SK-N-SH (cell line): ENCODE data around the gene FAF2. TPM values are rescaled to one million over a fixed set of nuclear protein-coding genes. Genes with fewer than 3 reads are reported as not detected.

Source experiments
- CTCF ChIA-PET: fragments of 300-600, 350-600 bp; formaldehyde crosslinking; extraction: SDS; loops from one replicate; lab custom pipeline; 2021; lab: Yijun Ruan, JAX
- POLR2A ChIA-PET: fragments of 350-600 bp; sonication (Branson Sonifier 250); formaldehyde crosslinking; extraction: SDS; loops from one replicate; lab custom pipeline; 2020; ENCODE audit warnings: antibody characterized with exemption, inconsistent platforms; lab: Yijun Ruan, JAX
- DNase-seq: peaks from one replicate; pipeline ENCODE4 v3.0.0; 2012
- H2AFZ ChIP-seq: fragments of 200-600 bp; sonication (generic); 2 replicates; pipeline ENCODE4 v1.8.1; 2016; ENCODE audit warnings: antibody characterized with exemption, mild to moderate bottlenecking, low read depth
- H3F3A ChIP-seq: fragments of 200-600 bp; sonication (generic); replicated peaks from 2 replicates; pipeline ENCODE3; 2016; ENCODE audit warnings: antibody characterized with exemption, mild to moderate bottlenecking; ENCODE audit not compliant: insufficient read depth
- H3K27ac ChIP-seq, 2 experiments: fragments of 200-500 bp in 1 of 2; fragments of 200-600 bp in 1 of 2; sonication (Bioruptor generic) in 1 of 2; sonication (generic), shearing (Covaris generic) in 1 of 2; 2 replicates each; pipeline versions ENCODE4 v1.5.1 to v1.6.1; 2014 to 2016; ENCODE audit warnings: low read depth in 2 of 2, inconsistent platforms in 1 of 2, low read length in 1 of 2, mild to moderate bottlenecking in 1 of 2, mixed read lengths in 1 of 2
- H3K27me3 ChIP-seq: fragments of 200-600 bp; sonication (generic), shearing (Covaris generic); 2 replicates; pipeline ENCODE4 v1.6.1; 2016; ENCODE audit warnings: mixed run types; ENCODE audit not compliant: insufficient read depth
- H3K36me3 ChIP-seq, 2 experiments: fragments of 200-500 bp in 1 of 2; fragments of 200-600 bp in 1 of 2; sonication (Bioruptor generic) in 1 of 2; sonication (generic) in 1 of 2; replicated peaks in 1 of 2; 2 replicates each; pipeline versions ENCODE3 to v1.5.1; 2014 to 2016; ENCODE audit warnings: low read length in 1 of 2, mild to moderate bottlenecking in 1 of 2; ENCODE audit not compliant: insufficient read depth in 2 of 2, control insufficient read depth in 1 of 2
- H3K4me1 ChIP-seq, 2 experiments: fragments of 200-500 bp in 1 of 2; fragments of 200-600 bp in 1 of 2; sonication (Bioruptor generic) in 1 of 2; sonication (generic), shearing (Covaris generic) in 1 of 2; 2 replicates each; pipeline versions ENCODE4 v1.5.1 to v1.6.1; 2014 to 2016; ENCODE audit warnings: low read depth in 1 of 2, low read length in 1 of 2, mixed run types in 1 of 2; ENCODE audit not compliant: insufficient read depth in 2 of 2, control insufficient read depth in 1 of 2
- H3K4me2 ChIP-seq: fragments of 200-600 bp; sonication (generic), shearing (Covaris generic); 2 replicates; pipeline ENCODE4 v1.6.1; 2017; ENCODE audit warnings: mixed run types
- H3K4me3 ChIP-seq, 2 experiments: fragments of 200-500 bp in 1 of 2; fragments of 200-600 bp in 1 of 2; sonication (Bioruptor generic) in 1 of 2; sonication (generic), shearing (Covaris generic) in 1 of 2; 2 replicates each; pipeline versions ENCODE4 v1.5.1 to v1.8.1; 2014 to 2016; ENCODE audit warnings: low read depth in 2 of 2, inconsistent platforms in 1 of 2, low read length in 1 of 2, mild to moderate bottlenecking in 1 of 2, mixed read lengths in 1 of 2, moderate library complexity in 1 of 2
- H3K79me2 ChIP-seq: fragments of 200-600 bp; sonication (generic); 2 replicates; pipeline ENCODE4 v1.8.1; 2017; ENCODE audit warnings: mild to moderate bottlenecking; ENCODE audit not compliant: insufficient read depth
- H3K9ac ChIP-seq: fragments of 200-600 bp; sonication (generic); 2 replicates; pipeline ENCODE4 v1.6.1; 2017; ENCODE audit warnings: mixed run types
- H3K9me2 ChIP-seq: fragments of 200-600 bp; sonication (generic); 2 replicates; pipeline ENCODE4 v1.6.1; 2017; ENCODE audit warnings: mixed run types
- H3K9me3 ChIP-seq: fragments of 200-600 bp; sonication (generic); 2 replicates; pipeline ENCODE4 v1.6.1; 2017; ENCODE audit warnings: mixed run types, mild to moderate bottlenecking, moderate library complexity
- H4K20me1 ChIP-seq: fragments of 200-600 bp; sonication (generic); 2 replicates; pipeline ENCODE4 v1.6.1; 2017; ENCODE audit warnings: mild to moderate bottlenecking, mixed run types; ENCODE audit not compliant: insufficient read depth
- CHD2 ChIP-seq: fragments of 150-350 bp; IDR thresholded peaks from 2 replicates; pipeline ENCODE4 v1.6.1; 2018; ENCODE audit warnings: low read length; ENCODE audit not compliant: partially characterized antibody
- EP300 ChIP-seq, 2 experiments: IDR thresholded peaks; 2 replicates each; pipeline versions ENCODE4 v1.4.0 to v1.6.1; 2012; ENCODE audit warnings: borderline replicate concordance in 1 of 2, low read depth in 1 of 2, low read length in 1 of 2
- FOSL2 ChIP-seq: IDR thresholded peaks from 2 replicates; pipeline ENCODE4 v1.4.0; 2012; ENCODE audit warnings: low read depth, mild to moderate bottlenecking, moderate library complexity, borderline replicate concordance
- FOXM1 ChIP-seq: IDR thresholded peaks from 2 replicates; pipeline ENCODE4 v1.4.0; 2012; ENCODE audit warnings: low read depth, mild to moderate bottlenecking
- MAX ChIP-seq: IDR thresholded peaks from 2 replicates; pipeline ENCODE4 v1.4.0; 2012; ENCODE audit warnings: low read depth
- NRF1 ChIP-seq: IDR thresholded peaks from 2 replicates; pipeline ENCODE4 v1.6.1; 2012; ENCODE audit warnings: low read depth, mild to moderate bottlenecking, low read length
- PBX3 ChIP-seq: IDR thresholded peaks from 2 replicates; pipeline ENCODE4; 2012
- RAD21 ChIP-seq: IDR thresholded peaks from 2 replicates; pipeline ENCODE4 v1.6.1; 2012; ENCODE audit warnings: mild to moderate bottlenecking, low read length
- REST ChIP-seq: IDR thresholded peaks from 2 replicates; pipeline ENCODE4 v1.6.1; 2012; ENCODE audit warnings: mild to moderate bottlenecking, low read depth, low read length, moderate library complexity
- RXRA ChIP-seq: IDR thresholded peaks from 2 replicates; pipeline ENCODE4 v1.4.0; 2012; ENCODE audit warnings: low read depth, mild to moderate bottlenecking, borderline replicate concordance
- SIN3A ChIP-seq: IDR thresholded peaks from 2 replicates; pipeline ENCODE4 v1.6.1; 2012; ENCODE audit warnings: low read depth, mild to moderate bottlenecking, low read length, moderate library complexity, borderline replicate concordance
- USF1 ChIP-seq: IDR thresholded peaks from 2 replicates; pipeline ENCODE4 v1.4.0; 2012; ENCODE audit warnings: low read depth, borderline replicate concordance
- USF2 ChIP-seq: fragments of 150-350 bp; IDR thresholded peaks from 2 replicates; pipeline ENCODE4 v1.6.1; 2017; ENCODE audit warnings: antibody characterized with exemption, low read length, low read depth, borderline replicate concordance
- ZBTB33 ChIP-seq: IDR thresholded peaks from 2 replicates; pipeline ENCODE4 v1.4.0; 2012; ENCODE audit warnings: low read depth, borderline replicate concordance
- WGBS: methylation state at CpG from one replicate; pipeline ENCODE4 v1.1.6; 2017; ENCODE audit warnings: low lambda C conversion rate; 5-methylcytosine and 5-hydroxymethylcytosine counted together
- polyA plus RNA-seq, 3 experiments: library from polyadenylated mRNA; depleted of rRNA; stranded (reverse); fragments of >200 nt; gene quantifications; 2 replicates each; pipeline ENCODE4 v1.2.3, GENCODE V29; 2012

Gene FAF2
- polyA plus RNA-seq, 1 of the 3 experiments (the other 2 are of a cell fraction) = 25.5 TPM

GRCh38 chr5:176553260-176554085 is 105.3 kb downstream of the FAF2 start:
- POLR2A ChIA-PET = interaction anchor here (1.2 to 1.3 kb wide), 2 partner anchors 10 to 20 kb away, joined by 3 to 5 read pairs; no protein-coding TSS in a partner anchor
- Histone ChIP-seq H3K79me2 (no peaks in the 10 kb centered on the region), H4K20me1 (no peaks in the 10 kb centered on the region), H3K4me3 (no peak overlapping the region), H3K9me3 (no peaks in the 10 kb centered on the region), H3K4me1 (peaks cover 0 to 7% of the 10 kb centered on the region in 2 experiments; a peak in 1 of 4 replicates), H3K36me3 (no peaks in the 10 kb centered on the region), H3F3A (no peaks in the 10 kb centered on the region), H2AFZ (no peak overlapping the region), H3K9ac (no peak overlapping the region), H3K27ac (no peak overlapping the region), H3K4me2 (no peak overlapping the region), H3K27me3 (no peaks in the 10 kb centered on the region), H3K9me2 (no peaks in the 10 kb centered on the region)
- 73% methylated on average over 14 of the region's 18 CpGs for WGBS
- DNase-seq = no peak
- CTCF ChIA-PET = interaction anchor here (1.2 to 3.8 kb wide), 3 partner anchors 10 to 824 kb away, joined by 3 to 14 read pairs (median 6); no protein-coding TSS in a partner anchor
- TF ChIP-seq ZBTB33 = no peak
- no peak for TF ChIP-seq USF1
- no peak for TF ChIP-seq SIN3A
- no peak for TF ChIP-seq USF2
- TF ChIP-seq RXRA = no peak
- no peak for TF ChIP-seq NRF1
- TF ChIP-seq MAX = no peak
- TF ChIP-seq FOXM1 = no peak
- TF ChIP-seq RAD21 = no peak
- TF ChIP-seq CHD2 = no peak

GRCh38 chr5:176557846-176558245 is 109.7 kb downstream of the FAF2 start:
- POLR2A ChIA-PET = no interaction called here
- no peaks in the 10 kb centered on the region for H3F3A ChIP-seq
- no peak for TF ChIP-seq FOXM1
- TF ChIP-seq PBX3 = no peak
- TF ChIP-seq FOSL2 = no peak
- TF ChIP-seq RAD21 = no peak
- no peak for TF ChIP-seq REST
- no peak for TF ChIP-seq CHD2
- TF ChIP-seq EP300 (IDR thresholded peaks at IDR 0.05; ENCODE audit: borderline replicate concordance in 1 of 2, low read depth in 1 of 2, low read length in 1 of 2) = no peak

More at GRCh38 chr5:176557846-176558245, 109.7 kb downstream of the FAF2 start:
- CTCF ChIA-PET = interaction anchor here (2.5 kb wide), 1 partner anchor 15 kb away, joined by 11 read pairs; no protein-coding TSS in a partner anchor
- Histone ChIP-seq H3K9me3 (no peaks in the 10 kb centered on the region), H2AFZ (no peak overlapping the region), H3K4me2 (no peak overlapping the region), H4K20me1 (no peaks in the 10 kb centered on the region), H3K27ac (no peak overlapping the region), H3K9ac (no peak overlapping the region), H3K4me1 (peaks cover 0 to 7% of the 10 kb centered on the region in 2 experiments; a peak in 1 of 4 replicates), H3K79me2 (no peaks in the 10 kb centered on the region), H3K4me3 (no peak overlapping the region), H3K36me3 (no peaks in the 10 kb centered on the region), H3K9me2 (no peaks in the 10 kb centered on the region), H3K27me3 (no peaks in the 10 kb centered on the region)
- WGBS = 95% methylated on average over 13 of the region's 13 CpGs
- DNase-seq = no peak
